GM19463 (cell line): ENCODE results near the gene CLEC3A.
"Not testable (repeated sequence)": the region's sequence is repeated elsewhere in the genome, so short reads cannot be mapped to it uniquely, and the experiment has no call there.

ENCODE experiments used
- ATAC-seq: cut with Tn5 transposase; IDR thresholded peaks from one replicate; pipeline ENCODE4 v1.9.1; 2021; ENCODE audit warnings: mild to moderate bottlenecking, moderate library complexity; ENCODE audit not compliant: unreplicated experiment

The CLEC3A gene

GRCh38 chr16:78022347-78023060, at the start of gene CLEC3A:
TSS of gene CLEC3A (plus strand) at chr16:78022548. CDS start at chr16:78022627, 79 bp downstream.
- ATAC-seq: no peak

GRCh38 chr16:77974883-77975282, 47.5 kb upstream of the CLEC3A start:
- ATAC-seq: no peak

GRCh38 chr16:77975942-77976341, 46.4 kb upstream of the CLEC3A start:
- no peak for ATAC-seq

GRCh38 chr16:77977339-77977738, 45.0 kb upstream of the CLEC3A start:
- no peak for ATAC-seq

GRCh38 chr16:77985111-77985510, 37.2 kb upstream of the CLEC3A start:
- no peak for ATAC-seq

GRCh38 chr16:77986011-77986740, 36.2 kb upstream of the CLEC3A start:
- no peak for ATAC-seq

- ATAC-seq: no peak
Measured at GRCh38 chr16:77987810-77988209, 34.5 kb upstream of the CLEC3A start.

- no peak for ATAC-seq
Measured at GRCh38 chr16:77989846-77990245, 32.5 kb upstream of the CLEC3A start.

- ATAC-seq: no peak
Measured at GRCh38 chr16:77991701-77992100, 30.6 kb upstream of the CLEC3A start.

- not testable (repeated sequence) for ATAC-seq
Measured at GRCh38 chr16:77992381-77992780, 30.0 kb upstream of the CLEC3A start.

- ATAC-seq: no peak
Measured at GRCh38 chr16:77993111-77993985, 29.0 kb upstream of the CLEC3A start.

- no peak for ATAC-seq
Measured at GRCh38 chr16:77995843-77996455, 26.4 kb upstream of the CLEC3A start.

- ATAC-seq: no peak
Measured at GRCh38 chr16:77998350-77999023, 23.9 kb upstream of the CLEC3A start.

GRCh38 chr16:78001451-78002025, 20.8 kb upstream of the CLEC3A start:
- no peak for ATAC-seq

GRCh38 chr16:78002915-78003538, 19.3 kb upstream of the CLEC3A start:
- ATAC-seq: peak; percentile 99

- no peak for ATAC-seq
Measured at GRCh38 chr16:78004517-78004916, 17.8 kb upstream of the CLEC3A start.

- ATAC-seq: no peak
Measured at GRCh38 chr16:78005881-78006280, 16.5 kb upstream of the CLEC3A start.

- ATAC-seq: no peak
Measured at GRCh38 chr16:78007121-78007520, 15.2 kb upstream of the CLEC3A start.

GRCh38 chr16:78024159-78024558, 1.8 kb downstream of the CLEC3A start:
- ATAC-seq: no peak

- ATAC-seq: no peak
Measured at GRCh38 chr16:78025631-78026030, 3.3 kb downstream of the CLEC3A start.
